Right atrium auricular region (tissue), 2 donors: ENCODE measurements around the gene RHEB. TPM values are rescaled to one million over a fixed set of nuclear protein-coding genes. Genes with fewer than 3 reads are reported as not detected.

Experiments
- DNase-seq: peaks from one replicate; pipeline ENCODE4 v3.0.0-alpha.2; 2019; ENCODE audit warnings: low spot score
- H3K27ac ChIP-seq, 2 donors: fragments of 200-600 bp; sonication (generic); 1 replicate in 1 of 2; 2 replicates in 1 of 2; pipeline ENCODE4 v1.5.1; 2016 to 2019
- H3K27me3 ChIP-seq, 2 donors: fragments of 200-600 bp; sonication (generic); one replicate each; pipeline versions ENCODE4 v1.5.1 to v1.6.0; 2017 to 2019
- H3K36me3 ChIP-seq: fragments of 200-600 bp; sonication (generic); one replicate; pipeline ENCODE4 v1.5.1; 2016
- H3K4me1 ChIP-seq, 2 donors: fragments of 200-600 bp; sonication (generic); one replicate each; pipeline versions ENCODE4 v1.5.1 to v1.6.0; 2017 to 2019
- H3K4me3 ChIP-seq, 2 donors: fragments of 200-600 bp; sonication (generic); 1 replicate in 1 of 2; 2 replicates in 1 of 2; pipeline ENCODE4 v1.5.1; 2017 to 2019; ENCODE audit warnings: mild to moderate bottlenecking in 1 of 2, moderate library complexity in 1 of 2
- H3K9me3 ChIP-seq, 2 donors: fragments of 200-600 bp; sonication (generic); one replicate each; pipeline ENCODE4 v1.5.1; 2019
- total RNA-seq, 2 donors: library from RNA; depleted of rRNA; stranded (reverse); fragments of >200 nt; gene quantifications; one replicate each; pipeline ENCODE4 v1.1.0, GENCODE V29; 2016
- TF ChIP-seq, protein P1 (sequence below), 2 donors: fragments of 200-600 bp; sonication (generic); IDR thresholded peaks; one replicate each; pipeline ENCODE4 v1.5.1; 2019; ENCODE audit warnings: antibody characterized with exemption in 2 of 2

The RHEB gene
- total RNA-seq, 2 donors from 2014 or later: 77.9 to 128 TPM

DNA sequence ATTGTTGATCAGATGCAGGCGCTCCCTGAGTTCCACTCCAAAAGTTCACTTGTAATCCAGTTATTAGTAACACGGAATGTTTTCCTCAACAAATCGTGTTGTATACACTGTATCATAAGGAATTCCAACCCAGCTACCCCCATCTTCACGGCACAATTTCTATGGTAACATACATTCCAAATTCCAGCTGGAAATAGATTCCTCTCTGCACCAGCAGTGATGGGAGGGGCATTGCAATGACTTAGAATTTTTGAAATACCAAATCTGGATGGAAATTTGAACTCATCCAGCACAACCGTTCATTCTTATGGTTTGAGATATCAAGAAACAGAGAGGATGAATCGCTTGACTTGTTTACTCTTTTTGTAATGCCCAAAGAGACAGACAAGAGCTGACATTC is 38.9 kb upstream of the RHEB start:
- Histone ChIP-seq H3K4me3 (no peak overlapping the region), H3K27me3 (no peaks in the 10 kb centered on the region), H3K4me1 (peaks cover 0 to 4% of the 10 kb centered on the region in 2 donors), H3K9me3 (no peaks in the 10 kb centered on the region), H3K36me3 (peaks cover 78% of the 10 kb centered on the region), H3K27ac (no peak overlapping the region)
- TF ChIP-seq, protein P1, sequence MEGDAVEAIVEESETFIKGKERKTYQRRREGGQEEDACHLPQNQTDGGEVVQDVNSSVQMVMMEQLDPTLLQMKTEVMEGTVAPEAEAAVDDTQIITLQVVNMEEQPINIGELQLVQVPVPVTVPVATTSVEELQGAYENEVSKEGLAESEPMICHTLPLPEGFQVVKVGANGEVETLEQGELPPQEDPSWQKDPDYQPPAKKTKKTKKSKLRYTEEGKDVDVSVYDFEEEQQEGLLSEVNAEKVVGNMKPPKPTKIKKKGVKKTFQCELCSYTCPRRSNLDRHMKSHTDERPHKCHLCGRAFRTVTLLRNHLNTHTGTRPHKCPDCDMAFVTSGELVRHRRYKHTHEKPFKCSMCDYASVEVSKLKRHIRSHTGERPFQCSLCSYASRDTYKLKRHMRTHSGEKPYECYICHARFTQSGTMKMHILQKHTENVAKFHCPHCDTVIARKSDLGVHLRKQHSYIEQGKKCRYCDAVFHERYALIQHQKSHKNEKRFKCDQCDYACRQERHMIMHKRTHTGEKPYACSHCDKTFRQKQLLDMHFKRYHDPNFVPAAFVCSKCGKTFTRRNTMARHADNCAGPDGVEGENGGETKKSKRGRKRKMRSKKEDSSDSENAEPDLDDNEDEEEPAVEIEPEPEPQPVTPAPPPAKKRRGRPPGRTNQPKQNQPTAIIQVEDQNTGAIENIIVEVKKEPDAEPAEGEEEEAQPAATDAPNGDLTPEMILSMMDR (IDR thresholded peaks at IDR 0.05): no peak
- no peak for DNase-seq

DNA sequence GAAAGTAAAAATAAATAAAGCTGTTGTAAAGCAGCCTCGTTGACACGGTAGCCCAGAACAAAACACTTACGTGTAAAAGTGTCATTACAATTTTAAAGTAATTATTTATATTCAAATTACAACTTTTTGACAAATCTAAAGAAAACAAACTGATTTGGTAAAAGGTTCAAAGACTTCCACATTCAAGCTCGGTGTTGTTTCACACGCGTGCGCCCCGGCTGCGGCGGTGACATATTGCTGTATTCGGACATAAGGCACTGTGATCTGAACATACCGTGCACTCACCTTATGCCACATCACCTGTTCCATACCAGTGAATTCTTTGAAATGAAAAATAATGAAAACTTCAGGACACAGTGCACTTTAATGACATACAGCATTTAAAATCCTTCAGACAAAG is 36.9 kb upstream of the RHEB start:
- no peaks in the 10 kb centered on the region for H3K27me3 ChIP-seq
- H3K36me3 ChIP-seq: peaks cover 59% of the 10 kb centered on the region
- no peak overlapping the region for H3K27ac ChIP-seq
- TF ChIP-seq, protein P1 (IDR thresholded peaks at IDR 0.05): no peak
- no peak for DNase-seq
- H3K4me3 ChIP-seq: no peak overlapping the region
- H3K4me1 ChIP-seq: peaks cover 0 to 5% of the 10 kb centered on the region in 2 donors
- no peaks in the 10 kb centered on the region for H3K9me3 ChIP-seq

DNA sequence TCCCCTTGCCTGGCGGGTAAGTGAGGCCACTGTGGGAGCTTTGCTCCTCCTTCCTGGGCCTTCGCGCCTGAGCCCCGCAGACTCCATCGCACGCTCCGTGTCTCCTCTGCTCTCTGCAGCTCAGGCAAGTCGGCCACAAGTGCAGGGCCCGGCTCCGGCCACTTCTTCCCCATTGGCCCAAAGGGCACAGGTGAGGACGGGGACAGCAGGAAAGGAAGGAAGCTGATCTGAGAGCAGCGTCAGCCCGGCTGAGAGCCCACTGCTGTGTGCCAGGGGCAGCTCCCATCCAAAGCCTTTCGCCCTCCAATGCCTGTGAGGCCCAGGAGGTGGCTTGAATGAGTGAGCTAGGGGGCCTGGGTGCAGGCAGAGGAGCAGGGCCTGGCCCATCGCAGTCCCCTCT is 33.7 kb upstream of the RHEB start:
- H3K4me1 ChIP-seq: peaks cover 0 to 12% of the 10 kb centered on the region in 2 donors
- peaks cover 27% of the 10 kb centered on the region for H3K36me3 ChIP-seq
- no peaks in the 10 kb centered on the region for H3K9me3 ChIP-seq
- TF ChIP-seq, protein P1 (IDR thresholded peaks at IDR 0.05): no peak
- no peak for DNase-seq
- H3K27ac ChIP-seq: peak overlapping the region in 1 of 2 donors; percentile 27
- H3K4me3 ChIP-seq: no peak overlapping the region
- H3K27me3 ChIP-seq: no peaks in the 10 kb centered on the region

DNA sequence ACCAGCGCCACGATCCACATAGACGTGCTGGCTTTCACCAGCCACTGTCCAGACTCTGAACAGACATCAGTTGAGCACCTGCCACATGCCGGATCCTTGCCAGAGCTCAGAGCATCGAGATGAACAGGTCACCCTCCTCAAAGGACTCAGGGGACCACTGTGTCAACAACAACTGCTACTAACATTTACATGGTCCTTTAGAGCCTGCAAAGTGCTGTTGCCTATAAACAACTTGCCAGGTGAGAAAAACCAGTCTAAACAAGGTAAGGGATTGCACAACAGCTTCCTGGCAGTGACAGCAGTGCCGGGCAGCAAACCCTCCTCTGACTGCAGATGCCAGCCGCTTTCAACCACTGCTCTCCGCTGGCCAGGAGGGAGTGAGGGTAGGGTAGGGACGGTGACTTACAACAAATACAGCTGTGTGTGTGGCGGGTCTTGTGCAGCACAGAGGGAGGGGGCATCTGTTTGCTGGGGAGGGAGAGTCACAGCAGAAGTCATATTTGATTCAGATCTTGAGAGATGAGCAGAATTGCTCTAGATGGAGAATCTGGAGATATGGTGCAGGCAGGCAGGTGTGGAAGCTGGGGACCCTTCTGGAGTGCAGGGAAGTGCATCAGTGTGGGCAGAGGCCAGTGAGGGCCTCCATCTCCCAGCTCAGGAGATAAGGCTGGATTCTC is 32.8 kb upstream of the RHEB start:
- Histone ChIP-seq H3K27me3 (no peaks in the 10 kb centered on the region), H3K4me3 (no peak overlapping the region), H3K36me3 (peaks cover 20% of the 10 kb centered on the region), H3K27ac (peak overlapping the region; percentile 27), H3K4me1 (peaks cover 0 to 12% of the 10 kb centered on the region in 2 donors), H3K9me3 (no peaks in the 10 kb centered on the region)
- DNase-seq: no peak
- TF ChIP-seq, protein P1 (IDR thresholded peaks at IDR 0.05): no peak

DNA sequence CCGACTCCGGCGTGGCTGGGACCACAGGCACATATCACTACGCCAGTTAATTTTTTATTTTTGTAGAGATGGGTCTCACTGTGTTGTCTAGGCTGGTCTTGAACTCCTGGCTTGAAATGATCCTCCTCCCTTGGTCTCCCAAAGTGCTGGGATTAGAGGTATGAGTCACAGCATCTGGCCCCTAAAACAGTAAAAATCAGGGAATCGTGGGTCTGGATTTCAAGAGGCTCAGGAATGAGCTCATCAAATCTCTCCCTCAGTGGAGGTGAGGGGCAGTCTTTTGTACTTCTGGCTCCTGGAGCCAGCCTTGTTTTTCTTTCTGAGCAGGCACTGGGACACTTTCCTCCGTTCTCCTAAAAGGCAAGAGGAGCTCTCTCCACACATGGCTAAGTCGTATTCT is 32.1 kb upstream of the RHEB start:
- Histone ChIP-seq H3K36me3 (peaks cover 15% of the 10 kb centered on the region), H3K4me3 (no peak overlapping the region), H3K27ac (peak overlapping the region; percentile 27), H3K9me3 (no peaks in the 10 kb centered on the region), H3K4me1 (peaks cover 0 to 12% of the 10 kb centered on the region in 2 donors), H3K27me3 (no peaks in the 10 kb centered on the region)
- TF ChIP-seq, protein P1 (IDR thresholded peaks at IDR 0.05): no peak
- DNase-seq: no peak
